ENCODE results near the gene PTPRN2.
"Not testable (repeated sequence)": the region's sequence is repeated elsewhere in the genome, so short reads cannot be mapped to it uniquely, and the experiment has no call there.

PTPRN2 gene

DNA sequence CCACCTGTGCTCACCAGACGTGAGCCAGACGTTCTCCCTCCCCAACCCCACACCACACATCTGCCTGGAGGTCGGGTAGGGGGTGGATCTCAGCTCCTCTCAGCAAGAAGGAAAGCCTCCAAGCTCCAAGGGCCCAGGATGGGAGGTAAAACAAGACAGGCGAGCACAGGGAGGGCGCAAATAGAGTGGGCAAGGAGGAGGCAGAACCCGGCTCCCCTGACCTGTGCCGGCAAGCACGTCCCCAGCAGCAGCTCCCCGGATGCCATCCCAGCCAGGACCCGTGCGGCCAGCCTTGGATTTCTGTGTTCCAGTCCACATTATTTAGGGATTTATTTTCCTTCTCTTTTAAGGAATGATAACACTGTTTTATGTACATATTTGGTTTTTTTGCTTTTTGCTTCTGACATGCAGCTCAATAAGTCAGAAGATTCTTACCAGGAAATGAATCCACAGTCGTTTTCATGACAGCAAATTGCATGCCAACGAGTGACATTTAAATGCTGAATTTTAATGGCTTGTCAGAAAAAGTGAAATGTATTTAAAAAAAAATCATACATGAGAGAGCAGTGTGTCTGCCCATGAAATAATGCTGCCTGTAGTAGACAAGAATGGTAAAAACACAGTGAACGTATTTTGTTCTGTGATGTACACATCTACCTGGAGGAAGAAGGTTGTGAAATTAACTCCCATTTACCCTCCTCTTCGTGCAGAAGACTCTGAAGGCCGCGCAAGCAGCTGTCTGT, 276.5 kb downstream of the PTPRN2 start:
- Histone ChIP-seq H3K27ac (no peak overlapping the region), H3K4me3 (no peak overlapping the region)
- DNase-seq (ENCODE audit: low spot score) = peak; percentile 40
- TF ChIP-seq, protein P1, sequence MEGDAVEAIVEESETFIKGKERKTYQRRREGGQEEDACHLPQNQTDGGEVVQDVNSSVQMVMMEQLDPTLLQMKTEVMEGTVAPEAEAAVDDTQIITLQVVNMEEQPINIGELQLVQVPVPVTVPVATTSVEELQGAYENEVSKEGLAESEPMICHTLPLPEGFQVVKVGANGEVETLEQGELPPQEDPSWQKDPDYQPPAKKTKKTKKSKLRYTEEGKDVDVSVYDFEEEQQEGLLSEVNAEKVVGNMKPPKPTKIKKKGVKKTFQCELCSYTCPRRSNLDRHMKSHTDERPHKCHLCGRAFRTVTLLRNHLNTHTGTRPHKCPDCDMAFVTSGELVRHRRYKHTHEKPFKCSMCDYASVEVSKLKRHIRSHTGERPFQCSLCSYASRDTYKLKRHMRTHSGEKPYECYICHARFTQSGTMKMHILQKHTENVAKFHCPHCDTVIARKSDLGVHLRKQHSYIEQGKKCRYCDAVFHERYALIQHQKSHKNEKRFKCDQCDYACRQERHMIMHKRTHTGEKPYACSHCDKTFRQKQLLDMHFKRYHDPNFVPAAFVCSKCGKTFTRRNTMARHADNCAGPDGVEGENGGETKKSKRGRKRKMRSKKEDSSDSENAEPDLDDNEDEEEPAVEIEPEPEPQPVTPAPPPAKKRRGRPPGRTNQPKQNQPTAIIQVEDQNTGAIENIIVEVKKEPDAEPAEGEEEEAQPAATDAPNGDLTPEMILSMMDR (IDR thresholded peaks at IDR 0.05) = no peak

GRCh38 chr7:158309868-158310763, 277.5 kb downstream of the PTPRN2 start:
- Histone ChIP-seq H3K4me3 (no peak overlapping the region), H3K27ac (no peak overlapping the region)
- TF ChIP-seq, protein P1 (IDR thresholded peaks at IDR 0.05) = no peak
- DNase-seq (ENCODE audit: low spot score) = peak; percentile 33

GRCh38 chr7:158308001-158308400, 279.6 kb downstream of the PTPRN2 start:
- no peak for DNase-seq (ENCODE audit: low spot score)
- H3K27ac ChIP-seq = no peak overlapping the region
- TF ChIP-seq, protein P1 (IDR thresholded peaks at IDR 0.05) = no peak
- H3K4me3 ChIP-seq = no peak overlapping the region

DNA sequence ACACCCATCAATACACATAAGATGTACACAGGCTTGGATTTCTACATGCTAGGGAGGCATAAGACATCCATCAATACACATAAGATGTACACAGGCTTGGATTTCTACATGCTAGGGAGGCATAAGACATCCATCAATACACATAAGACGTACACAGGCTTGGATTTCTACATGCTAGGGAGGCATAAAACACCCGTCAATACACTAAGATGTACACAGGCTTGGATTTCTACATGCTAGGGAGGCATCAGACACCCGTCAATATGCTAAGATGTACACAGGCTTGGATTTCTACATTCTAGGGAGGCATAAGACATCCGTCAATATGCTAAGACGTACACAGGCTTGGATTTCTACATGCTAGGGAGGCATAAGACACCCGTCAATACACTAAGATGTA, 283.6 kb downstream of the PTPRN2 start:
- DNase-seq (ENCODE audit: low spot score); H3K4me3 ChIP-seq; H3K27ac ChIP-seq: not testable (repeated sequence)

GRCh38 chr7:158303121-158303520, 284.5 kb downstream of the PTPRN2 start:
- Histone ChIP-seq H3K27ac (no peak overlapping the region), H3K4me3 (no peak overlapping the region)
- no peak for DNase-seq (ENCODE audit: low spot score)
- TF ChIP-seq, protein P1 (IDR thresholded peaks at IDR 0.05) = no peak

- H3K27ac ChIP-seq = no peak overlapping the region
- TF ChIP-seq, protein P1 (IDR thresholded peaks at IDR 0.05) = no peak
- peak; percentile 35 for DNase-seq (ENCODE audit: low spot score)
These were observed 285.2 kb downstream of the PTPRN2 start for GRCh38 chr7:158302274-158303070.

GRCh38 chr7:158301207-158301606, 286.4 kb downstream of the PTPRN2 start:
- Histone ChIP-seq H3K4me3 (no peak overlapping the region), H3K27ac (no peak overlapping the region)
- TF ChIP-seq, protein P1 (IDR thresholded peaks at IDR 0.05) = no peak
- DNase-seq (ENCODE audit: low spot score) = no peak

More at GRCh38 chr7:158302274-158303070, 285.2 kb downstream of the PTPRN2 start:
- no peak overlapping the region for H3K4me3 ChIP-seq
